HEK293T (cell line): ENCODE results near the gene GABRG3.

Experiments used
- CTCF ChIA-PET: fragments of 350-600 bp; formaldehyde crosslinking; extraction: SDS; loops from one replicate; lab custom pipeline; 2021; ENCODE audit warnings: antibody characterized with exemption, inconsistent platforms; lab: Yijun Ruan, JAX
- POLR2A ChIA-PET: fragments of 350-600 bp; formaldehyde crosslinking; extraction: SDS; loops from one replicate; lab custom pipeline; 2020; ENCODE audit warnings: antibody characterized with exemption, inconsistent platforms; lab: Yijun Ruan, JAX
- DNase-seq: peaks from one replicate; pipeline ENCODE4 v3.0.0; 2012; ENCODE audit warnings: mixed read lengths; ENCODE audit errors: extremely low spot score
- ARNT ChIP-seq: fragments of 450-650 bp; IDR thresholded peaks from 2 replicates; pipeline ENCODE4 v1.6.1; 2017; ENCODE audit warnings: mild to moderate bottlenecking
- BHLHE40 ChIP-seq: fragments of 450-650 bp; IDR thresholded peaks from 2 replicates; pipeline ENCODE4 v1.6.1; 2016; ENCODE audit warnings: mild to moderate bottlenecking, moderate library complexity, borderline replicate concordance
- CTBP1 ChIP-seq: fragments of 450-650 bp; IDR thresholded peaks from 2 replicates; pipeline ENCODE4 v1.6.1; 2016; ENCODE audit warnings: borderline replicate concordance
- ELF4 ChIP-seq: fragments of 450-650 bp; IDR thresholded peaks from 2 replicates; pipeline ENCODE4 v1.6.1; 2017; ENCODE audit warnings: antibody characterized with exemption
- FOXA1 ChIP-seq: fragments of 450-650 bp; IDR thresholded peaks from 2 replicates; pipeline ENCODE4 v1.6.1; 2016; ENCODE audit warnings: mild to moderate bottlenecking
- FOXK2 ChIP-seq: fragments of 450-650 bp; IDR thresholded peaks from 2 replicates; pipeline ENCODE4 v1.6.1; 2016; ENCODE audit warnings: mild to moderate bottlenecking
- FOXM1 ChIP-seq: fragments of 450-650 bp; IDR thresholded peaks from 2 replicates; pipeline ENCODE4 v1.6.1; 2017; ENCODE audit warnings: mild to moderate bottlenecking, borderline replicate concordance
- HDGF ChIP-seq: fragments of 450-650 bp; IDR thresholded peaks from 2 replicates; pipeline ENCODE4 v1.6.1; 2017; ENCODE audit warnings: antibody characterized with exemption, borderline replicate concordance
- L3MBTL2 ChIP-seq: fragments of 450-650 bp; conservative IDR thresholded peaks from 2 replicates; pipeline ENCODE4 v1.6.1; 2016; ENCODE audit warnings: mild to moderate bottlenecking
- LEF1 ChIP-seq: fragments of 450-650 bp; IDR thresholded peaks from 2 replicates; pipeline ENCODE4 v1.6.1; 2017; ENCODE audit warnings: mild to moderate bottlenecking, borderline replicate concordance
- NFRKB ChIP-seq: fragments of 450-650 bp; IDR thresholded peaks from 2 replicates; pipeline ENCODE4 v1.6.1; 2016; ENCODE audit warnings: mild to moderate bottlenecking, moderate library complexity
- PKNOX1 ChIP-seq: fragments of 450-650 bp; IDR thresholded peaks from 2 replicates; pipeline ENCODE4 v1.6.1; 2016
- SP1 ChIP-seq: fragments of 450-650 bp; IDR thresholded peaks from 2 replicates; pipeline ENCODE4 v1.6.1; 2017
- SUZ12 ChIP-seq: fragments of 450-650 bp; IDR thresholded peaks from 2 replicates; pipeline ENCODE4 v1.6.1; 2016; ENCODE audit warnings: mild to moderate bottlenecking
- TARDBP ChIP-seq: fragments of 450-650 bp; IDR thresholded peaks from 2 replicates; pipeline ENCODE4 v1.6.1; 2016
- ZNF384 ChIP-seq: fragments of 450-650 bp; IDR thresholded peaks from 2 replicates; pipeline ENCODE4 v1.6.1; 2016

GABRG3 gene

GRCh38 chr15:27500206-27500605, 529.2 kb downstream of the GABRG3 start:
- no peak for DNase-seq
- CTCF ChIA-PET: no interaction called here
- POLR2A ChIA-PET: no interaction called here

GRCh38 chr15:27506752-27507151, 535.8 kb downstream of the GABRG3 start:
- ChIA-PET POLR2A (no interaction called here), CTCF (no interaction called here)
- TF ChIP-seq SUZ12 (no peak), L3MBTL2 (no peak), SP1 (no peak), ZNF384 (no peak), FOXM1 (no peak), BHLHE40 (no peak), HDGF (no peak), FOXK2 (no peak), FOXA1 (no peak), ELF4 (no peak), TARDBP (no peak), ARNT (no peak), LEF1 (no peak), NFRKB (no peak), PKNOX1 (no peak), CTBP1 (no peak)
- no peak for DNase-seq

More at GRCh38 chr15:27500206-27500605, 529.2 kb downstream of the GABRG3 start:
- TF ChIP-seq ZNF384 (no peak), LEF1 (no peak), SUZ12 (no peak), SP1 (no peak), FOXM1 (no peak), HDGF (no peak), FOXA1 (no peak), ELF4 (no peak)

GRCh38 chr15:27509014-27509413, 538.0 kb downstream of the GABRG3 start:
- POLR2A ChIA-PET: no interaction called here
- CTCF ChIA-PET: no interaction called here
- TF ChIP-seq ZNF384: no peak
- no peak for TF ChIP-seq HDGF
- TF ChIP-seq TARDBP: no peak
- no peak for TF ChIP-seq LEF1
- no peak for TF ChIP-seq FOXA1
- no peak for TF ChIP-seq BHLHE40
- no peak for TF ChIP-seq SUZ12
- TF ChIP-seq L3MBTL2: no peak
- TF ChIP-seq NFRKB: no peak
- no peak for TF ChIP-seq ELF4
- TF ChIP-seq FOXK2: no peak
- no peak for TF ChIP-seq CTBP1
- DNase-seq: no peak

- no peak for DNase-seq
- ChIA-PET CTCF (no interaction called here), POLR2A (no interaction called here)
- TF ChIP-seq BHLHE40: no peak
- TF ChIP-seq ARNT: no peak
- TF ChIP-seq FOXK2: no peak
- TF ChIP-seq FOXA1: no peak
- no peak for TF ChIP-seq SUZ12
- TF ChIP-seq HDGF: no peak
- no peak for TF ChIP-seq CTBP1
- TF ChIP-seq L3MBTL2: no peak
- no peak for TF ChIP-seq SP1
- TF ChIP-seq ZNF384: no peak
These were observed 541.5 kb downstream of the GABRG3 start for GRCh38 chr15:27512281-27513001.

GRCh38 chr15:27514526-27514925, 543.5 kb downstream of the GABRG3 start:
- CTCF ChIA-PET: no interaction called here
- POLR2A ChIA-PET: no interaction called here

GRCh38 chr15:27527490-27528067, 556.6 kb downstream of the GABRG3 start:
- peak; percentile 10 for DNase-seq
- ChIA-PET POLR2A (no interaction called here), CTCF (no interaction called here)
- TF ChIP-seq LEF1 (no peak), ZNF384 (no peak), BHLHE40 (no peak), L3MBTL2 (no peak), FOXK2 (no peak), FOXM1 (no peak), ELF4 (no peak), FOXA1 (no peak), HDGF (no peak), NFRKB (no peak), CTBP1 (no peak), PKNOX1 (no peak), TARDBP (no peak), ARNT (no peak), SP1 (no peak), SUZ12 (no peak)

More at GRCh38 chr15:27514526-27514925, 543.5 kb downstream of the GABRG3 start:
- TF ChIP-seq LEF1 (no peak), FOXK2 (no peak), ELF4 (no peak), FOXM1 (no peak), L3MBTL2 (no peak), PKNOX1 (no peak), BHLHE40 (no peak), FOXA1 (no peak), SP1 (no peak), HDGF (no peak), ARNT (no peak), NFRKB (no peak), CTBP1 (no peak), TARDBP (no peak), SUZ12 (no peak), ZNF384 (no peak)
- no peak for DNase-seq
